HG03060 (cell line): Measurements from ENCODE around the gene EID1.

Experiments
- ATAC-seq: cut with Tn5 transposase; IDR thresholded peaks from one replicate; pipeline ENCODE4 v1.9.1; 2021; ENCODE audit warnings: low read depth, moderate number of reproducible peaks; ENCODE audit not compliant: unreplicated experiment

Gene EID1

GRCh38 chr15:48868023-48868422 is 9.9 kb upstream of the EID1 start:
- ATAC-seq, result no peak

- no peak for ATAC-seq
These were observed 9.4 kb upstream of the EID1 start for GRCh38 chr15:48868536-48868935.

- ATAC-seq, result no peak
These were observed 8.0 kb upstream of the EID1 start for GRCh38 chr15:48869966-48870365.

- no peak for ATAC-seq
These were observed 6.4 kb upstream of the EID1 start for GRCh38 chr15:48871542-48871941.

- no peak for ATAC-seq
These were observed 5.3 kb upstream of the EID1 start for GRCh38 chr15:48872632-48873031.

GRCh38 chr15:48875241-48875960 is 2.5 kb upstream of the EID1 start:
- ATAC-seq, result no peak

- ATAC-seq, result no peak
These were observed 1.9 kb upstream of the EID1 start for GRCh38 chr15:48876057-48876456.

- no peak for ATAC-seq
These were observed 2.2 kb downstream of the EID1 start for GRCh38 chr15:48880070-48880634.

- ATAC-seq, result no peak
These were observed 5.8 kb downstream of the EID1 start for GRCh38 chr15:48883699-48884098.

GRCh38 chr15:48887144-48887543 is 9.2 kb downstream of the EID1 start:
- ATAC-seq, result no peak

GRCh38 chr15:48888191-48888590 is 10.3 kb downstream of the EID1 start:
- no peak for ATAC-seq

GRCh38 chr15:48888836-48889235 is 10.9 kb downstream of the EID1 start:
- no peak for ATAC-seq

- ATAC-seq, result no peak
These were observed 12.0 kb downstream of the EID1 start for GRCh38 chr15:48889925-48890324.

- ATAC-seq, result no peak
These were observed 12.5 kb downstream of the EID1 start for GRCh38 chr15:48890375-48890972.

GRCh38 chr15:48891232-48891765 is 13.4 kb downstream of the EID1 start:
- ATAC-seq, result no peak

- no peak for ATAC-seq
These were observed 15.4 kb downstream of the EID1 start for GRCh38 chr15:48893311-48893710.

- no peak for ATAC-seq
These were observed 19.2 kb downstream of the EID1 start for GRCh38 chr15:48896869-48897814.

GRCh38 chr15:48898032-48898431 is 20.1 kb downstream of the EID1 start:
- no peak for ATAC-seq

GRCh38 chr15:48898446-48898845 is 20.5 kb downstream of the EID1 start:
- ATAC-seq, result no peak

GRCh38 chr15:48899793-48900192 is 21.9 kb downstream of the EID1 start:
- no peak for ATAC-seq

GRCh38 chr15:48904758-48905157 is 26.8 kb downstream of the EID1 start:
- no peak for ATAC-seq
